Fibroblast of the aortic adventitia (primary cell): ENCODE measurements around the gene PCGF1. TPM values are rescaled to one million over a fixed set of nuclear protein-coding genes. Genes with fewer than 3 reads are reported as not detected.
A peak's percentile ranks its signal among the peaks of the same experiment; 100 is the strongest.

Source experiments
- DNase-seq: peaks from one replicate; pipeline ENCODE4 v3.0.0-alpha.2; 2010; ENCODE audit warnings: low read depth
- H3K4me3 ChIP-seq: 2 replicates; pipeline ENCODE4 v1.5.1; 2011; ENCODE audit warnings: low read depth, mild to moderate bottlenecking, control low read depth, low read length, moderate library complexity
- total RNA-seq: library from RNA; depleted of rRNA; stranded (reverse); fragments of >200 nt; gene quantifications from 2 replicates; pipeline ENCODE4 v1.2.3, GENCODE V29; 2012; ENCODE audit warnings: low replicate concordance
- TF ChIP-seq, protein P1 (sequence below): IDR thresholded peaks from 2 replicates; pipeline ENCODE4 v1.5.1; 2011; ENCODE audit warnings: mild to moderate bottlenecking, low read length, control low read depth, inconsistent platforms; ENCODE audit not compliant: insufficient read depth

PCGF1 gene
- total RNA-seq, 1 donor, result 27.5 TPM

GRCh38 chr2:74510272-74510671 lies 2.8 kb upstream of the PCGF1 start:
- no peak for DNase-seq
- TF ChIP-seq, protein P1, sequence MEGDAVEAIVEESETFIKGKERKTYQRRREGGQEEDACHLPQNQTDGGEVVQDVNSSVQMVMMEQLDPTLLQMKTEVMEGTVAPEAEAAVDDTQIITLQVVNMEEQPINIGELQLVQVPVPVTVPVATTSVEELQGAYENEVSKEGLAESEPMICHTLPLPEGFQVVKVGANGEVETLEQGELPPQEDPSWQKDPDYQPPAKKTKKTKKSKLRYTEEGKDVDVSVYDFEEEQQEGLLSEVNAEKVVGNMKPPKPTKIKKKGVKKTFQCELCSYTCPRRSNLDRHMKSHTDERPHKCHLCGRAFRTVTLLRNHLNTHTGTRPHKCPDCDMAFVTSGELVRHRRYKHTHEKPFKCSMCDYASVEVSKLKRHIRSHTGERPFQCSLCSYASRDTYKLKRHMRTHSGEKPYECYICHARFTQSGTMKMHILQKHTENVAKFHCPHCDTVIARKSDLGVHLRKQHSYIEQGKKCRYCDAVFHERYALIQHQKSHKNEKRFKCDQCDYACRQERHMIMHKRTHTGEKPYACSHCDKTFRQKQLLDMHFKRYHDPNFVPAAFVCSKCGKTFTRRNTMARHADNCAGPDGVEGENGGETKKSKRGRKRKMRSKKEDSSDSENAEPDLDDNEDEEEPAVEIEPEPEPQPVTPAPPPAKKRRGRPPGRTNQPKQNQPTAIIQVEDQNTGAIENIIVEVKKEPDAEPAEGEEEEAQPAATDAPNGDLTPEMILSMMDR, result no peak

GRCh38 chr2:74507926-74508520 lies 528 bp upstream of the PCGF1 start:
- TF ChIP-seq, protein P1, result no peak
- DNase-seq, result no peak
- H3K4me3 ChIP-seq, result peak overlapping the region; percentile 100

More at GRCh38 chr2:74510272-74510671, 2.8 kb upstream of the PCGF1 start:
- no peak overlapping the region for H3K4me3 ChIP-seq

GRCh38 chr2:74505448-74506246 lies 1.8 kb downstream of the PCGF1 start:
- peak overlapping the region; percentile 52 for H3K4me3 ChIP-seq
- TF ChIP-seq, protein P1, result no peak
- DNase-seq, result no peak

DNA sequence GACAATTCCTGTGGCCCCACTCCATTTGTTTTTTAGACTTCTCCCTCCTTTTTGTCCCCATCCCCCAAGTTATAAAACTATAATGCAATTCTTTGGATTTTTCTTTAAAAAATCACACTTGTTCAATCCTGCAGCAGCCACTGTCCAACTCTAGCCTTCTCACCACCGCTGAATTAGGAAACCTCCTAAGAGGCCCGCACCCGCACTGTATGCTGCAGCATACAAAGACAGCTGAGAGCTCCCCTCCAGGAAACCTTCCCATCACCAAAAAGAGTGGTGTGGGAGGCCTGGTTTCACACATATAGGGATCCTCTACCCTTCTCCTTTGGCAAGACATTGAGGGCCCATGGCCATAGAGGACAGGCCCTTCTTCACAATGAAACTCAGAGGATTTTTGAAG lies 2.9 kb downstream of the PCGF1 start:
- no peak for DNase-seq
- TF ChIP-seq, protein P1, result no peak
- H3K4me3 ChIP-seq, result peak overlapping the region; percentile 69

GRCh38 chr2:74503506-74504475 lies 3.7 kb downstream of the PCGF1 start:
- TF ChIP-seq, protein P1, result no peak
- DNase-seq, result no peak
- H3K4me3 ChIP-seq, result peak overlapping the region; percentile 69

DNA sequence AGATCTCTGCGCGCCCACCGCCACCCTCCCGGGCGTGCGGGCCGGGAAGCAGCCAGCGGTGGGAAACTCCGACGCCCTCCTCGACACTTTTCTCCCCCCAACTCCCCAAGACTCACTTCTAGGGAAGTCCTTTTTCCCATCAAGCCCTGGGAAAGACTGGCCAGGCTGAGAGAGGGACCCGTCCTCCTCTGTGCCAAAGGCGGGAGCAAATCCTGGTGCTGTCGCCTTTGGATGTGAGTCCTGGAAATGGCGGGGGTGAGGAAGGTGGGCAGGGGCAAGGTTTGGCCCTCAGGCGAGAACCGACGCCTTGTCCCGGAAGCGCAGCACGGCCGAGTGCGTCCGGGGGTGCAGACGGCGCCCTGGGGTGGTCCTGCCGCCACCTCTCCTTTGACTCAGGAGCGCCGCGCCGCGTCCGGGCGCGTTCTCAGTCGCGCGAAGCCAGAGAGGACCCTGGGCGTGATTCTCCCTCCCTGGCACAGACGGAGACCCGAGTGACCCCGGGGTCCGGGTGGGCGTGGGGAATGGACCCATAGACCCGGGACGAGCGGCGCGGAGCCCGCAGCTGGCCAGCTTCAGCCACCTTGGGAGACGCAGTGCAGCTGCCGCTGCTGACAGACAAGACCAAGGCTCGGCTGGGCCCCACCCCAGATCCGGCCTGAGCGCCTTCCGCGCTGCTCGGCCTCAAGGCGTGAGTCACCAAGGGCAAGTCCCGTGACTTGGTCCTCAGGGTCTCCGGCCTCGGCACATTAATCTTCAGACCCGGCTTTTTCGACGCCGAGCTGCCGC lies 4.6 kb downstream of the PCGF1 start:
- peak overlapping the region; percentile 69 for H3K4me3 ChIP-seq
- TF ChIP-seq, protein P1, result peak; percentile 29
- peak; percentile 86 for DNase-seq
